COR-L47 (cell line): ENCODE results near the gene DOLPP1.

Experiments used
- DNase-seq: peaks from one replicate; lab custom pipeline; 2025; lab: John Stamatoyannopoulos, UW

DOLPP1 gene

DNA sequence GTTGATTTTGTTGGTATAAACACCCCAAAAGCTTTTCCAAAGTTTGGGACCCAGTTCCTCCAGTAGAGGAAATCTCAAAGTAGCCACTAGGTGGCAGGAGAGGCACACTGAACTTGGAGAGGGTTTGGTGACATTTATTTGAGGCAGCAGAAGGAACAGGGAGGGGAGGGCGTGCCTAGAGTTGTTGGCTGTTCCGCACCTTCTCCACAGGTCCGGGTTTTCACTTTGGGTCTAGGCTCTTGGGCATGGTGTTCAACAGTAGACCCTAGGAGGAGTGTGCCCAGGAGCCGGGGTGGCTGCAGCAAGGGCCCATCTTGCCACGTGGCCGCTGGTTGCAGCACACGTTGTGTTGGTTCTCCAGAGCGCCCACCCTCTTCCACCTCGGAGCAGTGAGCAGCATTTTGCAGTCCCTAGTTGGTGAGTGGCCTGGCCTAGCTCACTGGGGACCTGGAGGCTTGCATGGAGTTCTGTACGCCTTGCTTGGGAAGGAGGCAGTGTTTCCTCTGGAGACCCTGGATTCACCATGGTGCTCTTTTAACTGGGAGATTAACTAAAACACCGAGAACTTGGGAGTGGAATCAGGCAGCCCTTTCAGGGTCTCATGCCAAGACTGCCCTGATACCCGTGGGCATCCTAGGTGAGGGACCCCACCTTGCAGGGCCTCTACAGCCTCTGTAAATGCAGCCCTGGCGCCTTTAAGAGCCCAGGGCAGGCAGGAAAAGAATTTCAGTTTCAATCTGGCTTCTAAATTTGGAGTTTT, 58.5 kb downstream of the DOLPP1 start:
- DNase-seq = peak; percentile 51

GRCh38 chr9:129139993-129140396, 59.1 kb downstream of the DOLPP1 start:
- peak; percentile 72 for DNase-seq
